HG03060 (cell line): ENCODE measurements around the gene LAMTOR5.

ENCODE experiments used
- ATAC-seq: cut with Tn5 transposase; IDR thresholded peaks from one replicate; pipeline ENCODE4 v1.9.1; 2021; ENCODE audit warnings: low read depth, moderate number of reproducible peaks; ENCODE audit not compliant: unreplicated experiment

LAMTOR5 gene

GRCh38 chr1:110390692-110391245 is 16.7 kb downstream of the LAMTOR5 start, which contains the start of gene SLC16A4:
Gene SLC16A4 (minus strand): TSS chr1:110391026. CDS start chr1:110389323, 1,703 bp downstream.
- no peak for ATAC-seq

GRCh38 chr1:110390096-110390495 is 17.4 kb downstream of the LAMTOR5 start:
- no peak for ATAC-seq

- no peak for ATAC-seq
These were observed 20.3 kb downstream of the LAMTOR5 start for GRCh38 chr1:110387048-110387754.

GRCh38 chr1:110385369-110385768 is 22.1 kb downstream of the LAMTOR5 start:
- ATAC-seq: no peak

GRCh38 chr1:110384581-110385321 is 22.7 kb downstream of the LAMTOR5 start:
- ATAC-seq: peak; percentile 44

- no peak for ATAC-seq
These were observed 24.1 kb downstream of the LAMTOR5 start for GRCh38 chr1:110383251-110383990.

GRCh38 chr1:110380672-110381283 is 26.7 kb downstream of the LAMTOR5 start:
- ATAC-seq: no peak

- ATAC-seq: no peak
These were observed 32.0 kb downstream of the LAMTOR5 start for GRCh38 chr1:110375490-110375889.

GRCh38 chr1:110370827-110371226 is 36.7 kb downstream of the LAMTOR5 start:
- no peak for ATAC-seq

GRCh38 chr1:110364221-110364620 is 43.3 kb downstream of the LAMTOR5 start:
- ATAC-seq: no peak

- ATAC-seq: no peak
These were observed 45.6 kb downstream of the LAMTOR5 start for GRCh38 chr1:110361856-110362255.

GRCh38 chr1:110360431-110360830 is 47.1 kb downstream of the LAMTOR5 start:
- no peak for ATAC-seq

GRCh38 chr1:110356379-110356778 is 51.1 kb downstream of the LAMTOR5 start:
- no peak for ATAC-seq

- ATAC-seq: no peak
These were observed 52.2 kb downstream of the LAMTOR5 start for GRCh38 chr1:110355321-110355720.
